Measurements from ENCODE around the gene BHMT. TPM values are rescaled to one million over a fixed set of nuclear protein-coding genes. Genes with fewer than 3 reads are reported as not detected.

Gene BHMT
- total RNA-seq, 2 experiments from 2014 or later: not detected

GRCh38 chr5:79088507-79088906, 23.1 kb upstream of the BHMT start:
- CTCF ChIA-PET: no interaction called here
- Mint-ChIP-seq H3K4me3 (no peak overlapping the region), H3K9me3 (ENCODE audit: insufficient read depth) (no peaks in the 10 kb centered on the region), H3K27ac (no peak overlapping the region), H3K36me3 (ENCODE audit: low read depth) (no peaks in the 10 kb centered on the region), H3K27me3 (ENCODE audit: low read depth) (peaks cover 7% of the 10 kb centered on the region), H3K4me1 (ENCODE audit: low read depth) (no peaks in the 10 kb centered on the region)
- no peak for DNase-seq
- ATAC-seq: no peak
- POLR2A ChIA-PET: no interaction called here

- H3K4me1 Mint-ChIP-seq (ENCODE audit: low read depth): no peaks in the 10 kb centered on the region
- CTCF ChIA-PET: no interaction called here
Measured at GRCh38 chr5:79091064-79091463, 20.5 kb upstream of the BHMT start.

GRCh38 chr5:79093762-79094161, 17.8 kb upstream of the BHMT start:
- ATAC-seq (no peak), DNase-seq (no peak)
- ChIA-PET CTCF (no interaction called here), POLR2A (no interaction called here)
- H3K9me3 Mint-ChIP-seq (ENCODE audit: insufficient read depth): no peaks in the 10 kb centered on the region
- peaks cover 8% of the 10 kb centered on the region for H3K27me3 Mint-ChIP-seq (ENCODE audit: low read depth)
- H3K4me3 Mint-ChIP-seq: no peak overlapping the region
- H3K4me1 Mint-ChIP-seq (ENCODE audit: low read depth): no peaks in the 10 kb centered on the region
- no peaks in the 10 kb centered on the region for H3K36me3 Mint-ChIP-seq (ENCODE audit: low read depth)
- H3K27ac Mint-ChIP-seq: no peak overlapping the region

More at GRCh38 chr5:79091064-79091463, 20.5 kb upstream of the BHMT start:
- Mint-ChIP-seq H3K4me3 (no peak overlapping the region), H3K36me3 (ENCODE audit: low read depth) (no peaks in the 10 kb centered on the region), H3K27me3 (ENCODE audit: low read depth) (peaks cover 8% of the 10 kb centered on the region), H3K9me3 (ENCODE audit: insufficient read depth) (no peaks in the 10 kb centered on the region), H3K27ac (no peak overlapping the region)
- ATAC-seq (no peak), DNase-seq (no peak)
- POLR2A ChIA-PET: no interaction called here

- Mint-ChIP-seq H3K36me3 (ENCODE audit: low read depth) (no peaks in the 10 kb centered on the region), H3K27ac (no peak overlapping the region), H3K4me1 (ENCODE audit: low read depth) (peaks cover 8% of the 10 kb centered on the region), H3K9me3 (ENCODE audit: insufficient read depth) (no peaks in the 10 kb centered on the region), H3K4me3 (no peak overlapping the region), H3K27me3 (ENCODE audit: low read depth) (peaks cover 23% of the 10 kb centered on the region)
- ATAC-seq (no peak), DNase-seq (no peak)
- ChIA-PET CTCF (interaction anchor here (1.0 to 3.8 kb wide), 4 partner anchors 27 to 84 kb away, joined by 3 to 45 read pairs (median 13); no protein-coding TSS in a partner anchor), POLR2A (no interaction called here)
Measured at GRCh38 chr5:79105868-79106267, 5.7 kb upstream of the BHMT start.

- POLR2A ChIA-PET: no interaction called here
- H3K4me3 Mint-ChIP-seq: no peak overlapping the region
- CTCF ChIA-PET: interaction anchor here (0.7 to 3.8 kb wide), 4 partner anchors 26 to 136 kb away, joined by 4 to 45 read pairs (median 13); no protein-coding TSS in a partner anchor
- DNase-seq (no peak), ATAC-seq (no peak)
- peaks cover 36% of the 10 kb centered on the region for H3K27me3 Mint-ChIP-seq (ENCODE audit: low read depth)
- no peaks in the 10 kb centered on the region for H3K9me3 Mint-ChIP-seq (ENCODE audit: insufficient read depth)
- H3K27ac Mint-ChIP-seq: no peak overlapping the region
- H3K36me3 Mint-ChIP-seq (ENCODE audit: low read depth): no peaks in the 10 kb centered on the region
- H3K4me1 Mint-ChIP-seq (ENCODE audit: low read depth): peaks cover 8% of the 10 kb centered on the region
Measured at GRCh38 chr5:79107020-79107796, 4.4 kb upstream of the BHMT start.

- H3K9me3 Mint-ChIP-seq (ENCODE audit: insufficient read depth): no peaks in the 10 kb centered on the region
- ChIA-PET POLR2A (no interaction called here), CTCF (interaction anchor here (3.8 kb wide), 1 partner anchor 25 kb away, joined by 22 read pairs; no protein-coding TSS in a partner anchor)
- no peak overlapping the region for H3K4me3 Mint-ChIP-seq
- no peaks in the 10 kb centered on the region for H3K36me3 Mint-ChIP-seq (ENCODE audit: low read depth)
- H3K27ac Mint-ChIP-seq: no peak overlapping the region
- peaks cover 8% of the 10 kb centered on the region for H3K4me1 Mint-ChIP-seq (ENCODE audit: low read depth)
- ATAC-seq (no peak), DNase-seq (no peak)
- H3K27me3 Mint-ChIP-seq (ENCODE audit: low read depth): peaks cover 44% of the 10 kb centered on the region
Measured at GRCh38 chr5:79108086-79108485, 3.5 kb upstream of the BHMT start.

- ATAC-seq (no peak), DNase-seq (no peak)
- H3K4me1 Mint-ChIP-seq (ENCODE audit: low read depth): peaks cover 8% of the 10 kb centered on the region
- H3K36me3 Mint-ChIP-seq (ENCODE audit: low read depth): no peaks in the 10 kb centered on the region
- H3K27ac Mint-ChIP-seq: no peak overlapping the region
- no peaks in the 10 kb centered on the region for H3K9me3 Mint-ChIP-seq (ENCODE audit: insufficient read depth)
- no peak overlapping the region for H3K4me3 Mint-ChIP-seq
- ChIA-PET CTCF (interaction anchor here (1.1 to 3.8 kb wide), 2 partner anchors 24 to 84 kb away, joined by 7 to 22 read pairs; no protein-coding TSS in a partner anchor), POLR2A (no interaction called here)
- H3K27me3 Mint-ChIP-seq (ENCODE audit: low read depth): peaks cover 47% of the 10 kb centered on the region
Measured at GRCh38 chr5:79108792-79109191, 2.8 kb upstream of the BHMT start.

- Mint-ChIP-seq H3K36me3 (ENCODE audit: low read depth) (no peaks in the 10 kb centered on the region), H3K27me3 (ENCODE audit: low read depth) (peaks cover 50% of the 10 kb centered on the region), H3K4me3 (no peak overlapping the region), H3K4me1 (ENCODE audit: low read depth) (peaks cover 8% of the 10 kb centered on the region), H3K9me3 (ENCODE audit: insufficient read depth) (no peaks in the 10 kb centered on the region), H3K27ac (no peak overlapping the region)
- DNase-seq (peak; percentile 32), ATAC-seq (no peak)
- ChIA-PET POLR2A (no interaction called here), CTCF (interaction anchor here (1.1 kb wide), 1 partner anchor 85 kb away, joined by 7 read pairs; no protein-coding TSS in a partner anchor)
Measured at GRCh38 chr5:79109527-79110492, 1.8 kb upstream of the BHMT start.

GRCh38 chr5:79111960-79112702, 522 bp downstream of the BHMT start:
- CTCF ChIA-PET: interaction anchor here (1.4 kb wide), 1 partner anchor 88 kb away, joined by 4 read pairs; no protein-coding TSS in a partner anchor
- DNase-seq (no peak), ATAC-seq (no peak)
- no peak overlapping the region for H3K4me3 Mint-ChIP-seq
- H3K36me3 Mint-ChIP-seq (ENCODE audit: low read depth): no peaks in the 10 kb centered on the region
- H3K27me3 Mint-ChIP-seq (ENCODE audit: low read depth): peaks cover 47% of the 10 kb centered on the region
- no peaks in the 10 kb centered on the region for H3K9me3 Mint-ChIP-seq (ENCODE audit: insufficient read depth)
- POLR2A ChIA-PET: no interaction called here
- peaks cover 4% of the 10 kb centered on the region for H3K4me1 Mint-ChIP-seq (ENCODE audit: low read depth)
- no peak overlapping the region for H3K27ac Mint-ChIP-seq

GRCh38 chr5:79112703-79113058, 1.1 kb downstream of the BHMT start:
- Mint-ChIP-seq H3K36me3 (ENCODE audit: low read depth) (no peaks in the 10 kb centered on the region), H3K27me3 (ENCODE audit: low read depth) (peaks cover 44% of the 10 kb centered on the region), H3K27ac (no peak overlapping the region), H3K4me3 (no peak overlapping the region), H3K4me1 (ENCODE audit: low read depth) (peaks cover 2% of the 10 kb centered on the region), H3K9me3 (ENCODE audit: insufficient read depth) (no peaks in the 10 kb centered on the region)
- no peak for ATAC-seq
- DNase-seq: no peak
- CTCF ChIA-PET: interaction anchor here (1.4 kb wide), 1 partner anchor 88 kb away, joined by 4 read pairs; no protein-coding TSS in a partner anchor
- POLR2A ChIA-PET: no interaction called here

GRCh38 chr5:79119486-79119885, 7.9 kb downstream of the BHMT start:
- POLR2A ChIA-PET: no interaction called here
- ATAC-seq (no peak), DNase-seq (no peak)
- peaks cover 11% of the 10 kb centered on the region for H3K27me3 Mint-ChIP-seq (ENCODE audit: low read depth)
- no peaks in the 10 kb centered on the region for H3K36me3 Mint-ChIP-seq (ENCODE audit: low read depth)
- H3K27ac Mint-ChIP-seq: no peak overlapping the region
- no peak overlapping the region for H3K4me3 Mint-ChIP-seq
- CTCF ChIA-PET: interaction anchor here (0.9 to 4.9 kb wide), 3 partner anchors 13 to 98 kb away, joined by 3 to 46 read pairs (median 4); no protein-coding TSS in a partner anchor
- no peaks in the 10 kb centered on the region for H3K9me3 Mint-ChIP-seq (ENCODE audit: insufficient read depth)
- H3K4me1 Mint-ChIP-seq (ENCODE audit: low read depth): no peaks in the 10 kb centered on the region

Data from activated CD8-positive, alpha-beta T cell treated with anti-CD3 and anti-CD28 coated beads, Interleukin-2, amount 10 ng/mL, durations not matched to agents 7 days and 5 days (primary cell).